Measurements from ENCODE around the gene NEK2.
"Not testable (repeated sequence)": the region's sequence is repeated elsewhere in the genome, so short reads cannot be mapped to it uniquely, and the experiment has no call there.

DNA sequence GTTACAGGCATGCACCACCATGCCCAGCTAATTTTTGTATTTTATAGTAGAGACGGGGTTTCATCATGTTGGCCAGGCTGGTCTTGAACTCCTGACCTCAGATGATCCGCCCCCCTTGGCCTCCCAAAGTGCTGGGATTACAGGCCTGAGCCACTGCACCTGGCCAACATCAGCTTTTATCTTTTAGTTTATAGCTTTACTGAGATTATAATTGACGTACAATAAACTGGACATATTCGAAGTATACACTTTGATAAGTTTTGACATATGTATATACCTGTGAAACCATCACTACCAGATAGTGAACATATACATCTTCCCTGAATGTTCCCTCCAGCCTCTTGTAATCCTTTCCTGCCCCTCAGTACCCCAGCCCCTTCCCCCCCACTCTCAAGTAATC is 41.1 kb upstream of the NEK2 start:
- TF ChIP-seq, protein P1, sequence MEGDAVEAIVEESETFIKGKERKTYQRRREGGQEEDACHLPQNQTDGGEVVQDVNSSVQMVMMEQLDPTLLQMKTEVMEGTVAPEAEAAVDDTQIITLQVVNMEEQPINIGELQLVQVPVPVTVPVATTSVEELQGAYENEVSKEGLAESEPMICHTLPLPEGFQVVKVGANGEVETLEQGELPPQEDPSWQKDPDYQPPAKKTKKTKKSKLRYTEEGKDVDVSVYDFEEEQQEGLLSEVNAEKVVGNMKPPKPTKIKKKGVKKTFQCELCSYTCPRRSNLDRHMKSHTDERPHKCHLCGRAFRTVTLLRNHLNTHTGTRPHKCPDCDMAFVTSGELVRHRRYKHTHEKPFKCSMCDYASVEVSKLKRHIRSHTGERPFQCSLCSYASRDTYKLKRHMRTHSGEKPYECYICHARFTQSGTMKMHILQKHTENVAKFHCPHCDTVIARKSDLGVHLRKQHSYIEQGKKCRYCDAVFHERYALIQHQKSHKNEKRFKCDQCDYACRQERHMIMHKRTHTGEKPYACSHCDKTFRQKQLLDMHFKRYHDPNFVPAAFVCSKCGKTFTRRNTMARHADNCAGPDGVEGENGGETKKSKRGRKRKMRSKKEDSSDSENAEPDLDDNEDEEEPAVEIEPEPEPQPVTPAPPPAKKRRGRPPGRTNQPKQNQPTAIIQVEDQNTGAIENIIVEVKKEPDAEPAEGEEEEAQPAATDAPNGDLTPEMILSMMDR (IDR thresholded peaks at IDR 0.05; ENCODE audit: poor library complexity), result not testable (repeated sequence)
- not testable (repeated sequence) for TF ChIP-seq EZH2phosphoT487 (IDR thresholded peaks at IDR 0.05; ENCODE audit: low read depth, severe bottlenecking, unreplicated experiment)
